Stimulated activated CD4-positive, alpha-beta T cell treated with anti-CD3 and anti-CD28 coated beads, TNF-alpha, amount 100 ng/mL, for 4 hours (primary cell): Measurements from ENCODE around the gene NOS1AP.
A peak's percentile ranks its signal among the peaks of the same experiment; 100 is the strongest.
"Not testable (repeated sequence)": the region's sequence is repeated elsewhere in the genome, so short reads cannot be mapped to it uniquely, and the experiment has no call there.

Source experiments
- DNase-seq, 3 experiments: peaks; one replicate each; pipeline ENCODE4 v3.0.0-alpha.2; 2020; ENCODE audit warnings: low read depth in 3 of 3

NOS1AP gene

DNA sequence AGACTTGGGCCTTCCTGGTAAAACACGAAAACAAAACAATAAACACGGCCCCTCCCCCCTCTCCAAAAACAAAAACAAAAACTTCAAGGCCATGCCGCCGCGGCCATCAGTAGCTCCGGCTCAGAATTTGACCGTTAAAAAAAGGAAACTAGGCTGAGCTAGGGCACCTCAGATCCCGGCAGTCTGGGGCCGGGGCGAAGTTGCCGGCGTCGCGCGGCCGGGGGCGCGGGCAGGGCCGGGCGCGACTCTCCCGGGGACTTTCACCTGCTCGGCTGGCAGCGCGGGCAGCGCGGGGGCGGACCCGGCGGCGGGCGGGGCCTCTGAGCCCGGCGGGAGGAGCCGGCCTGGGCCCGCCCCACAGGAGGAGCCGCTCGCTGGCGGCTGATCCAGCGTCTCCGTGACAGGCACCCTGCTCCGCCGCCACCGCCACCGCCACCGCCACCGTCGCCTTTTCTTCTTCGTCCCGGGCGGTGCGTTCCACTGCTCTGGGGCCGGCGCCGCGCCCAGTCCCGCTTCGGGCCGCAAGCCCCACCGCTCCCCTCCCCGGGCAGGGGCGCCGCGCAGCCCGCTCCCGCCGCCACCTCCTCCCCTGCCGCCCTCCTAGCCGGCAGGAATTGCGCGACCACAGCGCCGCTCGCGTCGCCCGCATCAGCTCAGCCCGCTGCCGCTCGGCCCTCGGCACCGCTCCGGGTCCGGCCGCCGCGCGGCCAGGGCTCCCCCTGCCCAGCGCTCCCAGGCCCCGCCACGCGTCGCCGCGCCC, at the start of gene NOS1AP:
Gene NOS1AP (plus strand): TSS at position 358 of the 760 bp plus-strand sequence. CDS start 487 bp downstream, outside the sequence.
- DNase-seq: peak; percentile 61 to 67 (median 66)

DNA sequence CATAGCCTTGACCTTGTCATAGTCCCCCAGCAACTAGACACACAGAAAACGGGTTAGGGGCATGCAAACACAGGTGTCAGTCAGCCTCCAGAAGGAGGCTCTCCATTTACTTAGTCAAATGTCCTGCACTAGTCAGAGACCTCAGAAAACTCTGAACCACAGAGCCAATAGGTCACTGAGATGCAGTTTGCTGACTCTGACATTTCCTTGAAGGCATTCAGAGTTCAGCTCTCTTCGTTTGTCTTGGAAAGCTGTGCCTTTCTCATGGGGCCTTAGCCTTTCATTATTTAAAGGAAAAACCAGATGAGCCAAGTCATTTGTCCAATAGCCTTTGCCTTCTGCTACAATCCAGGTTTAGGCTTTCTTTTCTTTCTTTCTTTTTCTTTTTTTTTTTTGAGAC, 49.3 kb upstream of the NOS1AP start:
- DNase-seq: no peak

DNA sequence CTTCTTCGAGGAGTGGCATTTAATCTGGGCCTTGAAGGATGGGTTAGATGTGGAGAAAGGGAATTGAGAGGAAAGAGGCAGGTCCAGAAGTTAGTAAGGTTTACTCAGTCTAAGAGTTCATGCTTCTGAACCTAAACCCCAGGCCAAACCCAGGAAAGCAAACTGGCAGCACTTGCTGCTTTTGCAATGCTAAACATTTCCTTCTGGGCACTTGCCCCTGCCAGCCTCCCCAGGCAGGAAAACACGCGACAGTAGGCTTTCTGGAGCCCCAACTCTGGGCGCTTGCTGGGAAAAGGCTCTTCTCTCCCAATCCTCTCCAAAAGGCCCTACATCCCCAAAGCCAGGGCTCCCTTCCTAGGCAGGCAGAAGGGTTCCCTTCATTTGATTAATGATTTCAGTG, 48.4 kb upstream of the NOS1AP start:
- DNase-seq: no peak

DNA sequence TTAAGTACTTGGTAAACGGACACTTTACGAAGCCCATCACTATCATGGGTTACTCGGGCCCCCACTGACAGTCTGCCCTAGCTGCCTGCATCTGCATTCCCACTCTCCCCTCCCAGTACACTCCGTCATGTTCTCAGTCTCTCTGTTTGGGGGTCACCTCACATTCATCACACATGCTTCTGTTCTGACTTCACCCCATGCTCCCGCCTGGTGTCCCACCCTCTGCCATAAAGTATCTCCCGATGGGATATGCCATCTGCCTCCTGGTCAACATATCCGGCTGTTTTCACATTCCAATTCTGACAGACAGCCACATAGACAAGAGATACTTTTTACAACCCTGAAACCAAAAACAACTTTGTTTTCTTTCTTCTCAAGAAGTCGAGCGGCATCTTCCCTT, 46.9 kb upstream of the NOS1AP start:
- DNase-seq: no peak

DNA sequence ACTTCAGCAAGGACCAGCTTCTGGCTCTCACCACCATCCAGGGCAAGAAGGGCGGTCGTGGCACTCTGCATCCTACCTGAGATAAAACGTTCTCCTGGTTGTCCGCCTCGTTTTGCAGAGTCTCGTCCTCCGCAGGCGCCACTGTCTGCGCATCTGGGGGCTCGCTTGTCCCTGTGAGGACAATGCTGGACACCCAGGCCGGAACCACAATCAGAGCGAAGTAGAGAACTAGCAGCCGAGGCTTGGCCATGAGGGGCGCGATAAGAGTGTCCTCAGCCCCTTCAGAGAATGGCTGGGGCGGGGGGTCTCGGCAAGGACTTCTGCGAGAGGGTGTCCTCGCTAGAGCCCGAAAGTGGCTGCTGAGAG, 46.3 kb upstream of the NOS1AP start:
- no peak for DNase-seq

DNA sequence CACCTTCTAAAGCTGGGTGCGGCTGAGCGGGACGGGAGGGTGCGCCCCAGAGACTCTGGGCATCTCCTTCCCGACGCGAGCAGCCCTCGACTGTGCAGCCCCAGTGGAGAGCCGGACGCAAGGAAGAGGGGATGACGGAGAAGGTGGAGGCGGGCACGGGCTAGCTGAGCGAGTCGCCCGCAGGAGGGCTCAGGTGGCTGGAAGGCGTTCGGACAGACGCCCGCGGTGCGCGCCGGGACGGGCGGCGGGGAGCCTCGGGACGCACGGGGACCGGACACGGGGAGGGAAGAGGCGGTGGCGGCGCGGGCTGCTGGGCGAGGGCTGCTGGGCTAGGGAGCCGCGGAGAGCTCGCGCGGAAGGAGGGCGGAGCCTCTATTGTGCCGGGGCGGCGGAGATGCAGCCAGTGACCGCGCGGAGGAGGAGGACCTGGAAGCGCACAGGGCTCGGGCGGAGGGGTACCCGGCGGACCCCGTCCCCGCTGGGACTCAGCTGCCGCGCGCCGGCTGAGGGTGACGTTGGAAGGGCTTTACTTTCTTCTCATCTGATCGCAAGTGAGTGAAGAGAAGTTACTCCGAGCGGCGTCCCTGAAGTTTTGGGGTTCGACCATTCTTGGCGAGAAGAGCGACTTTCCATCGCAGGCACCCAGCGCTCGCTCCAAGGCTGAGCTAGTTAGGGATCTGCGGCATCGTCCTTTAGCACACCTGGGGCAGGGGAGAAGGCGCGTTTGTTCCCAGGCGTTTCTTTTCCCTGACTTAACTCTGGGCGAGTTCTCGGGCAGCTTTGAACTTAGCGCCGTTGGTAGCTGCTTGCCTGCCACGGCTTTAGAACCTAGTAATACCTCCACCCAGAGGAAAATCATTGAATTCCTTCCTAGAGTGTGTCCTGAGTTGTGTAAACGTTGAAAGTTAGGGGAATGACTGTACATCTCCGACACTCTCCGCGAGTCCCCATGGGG, 45.7 kb upstream of the NOS1AP start, which contains the start of gene OLFML2B:
Gene OLFML2B (minus strand): TSS at position 323 of the 955 bp plus-strand sequence. CDS start 439 bp downstream, outside the sequence.
- DNase-seq: peak; percentile 5 to 23 (median 10)

DNA sequence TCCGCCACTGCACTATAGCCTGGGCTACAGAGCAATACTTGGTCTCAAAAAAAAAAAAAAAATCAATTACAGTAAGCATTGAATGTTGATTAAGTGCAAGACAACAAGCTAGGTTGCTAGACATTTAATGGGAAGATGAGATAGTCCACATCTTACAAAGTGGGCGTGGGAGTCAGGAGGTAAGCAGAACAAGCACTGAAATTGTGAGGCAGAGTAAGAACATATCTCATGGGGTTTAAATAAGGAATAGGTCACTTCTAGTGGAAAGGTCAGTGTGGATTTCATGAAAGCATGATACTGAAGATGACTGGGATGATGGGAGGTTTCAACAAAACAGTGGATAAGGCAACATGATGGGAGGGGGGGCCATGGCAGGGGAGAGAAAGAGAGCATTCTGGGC, 44.0 kb upstream of the NOS1AP start:
- DNase-seq: no peak

DNA sequence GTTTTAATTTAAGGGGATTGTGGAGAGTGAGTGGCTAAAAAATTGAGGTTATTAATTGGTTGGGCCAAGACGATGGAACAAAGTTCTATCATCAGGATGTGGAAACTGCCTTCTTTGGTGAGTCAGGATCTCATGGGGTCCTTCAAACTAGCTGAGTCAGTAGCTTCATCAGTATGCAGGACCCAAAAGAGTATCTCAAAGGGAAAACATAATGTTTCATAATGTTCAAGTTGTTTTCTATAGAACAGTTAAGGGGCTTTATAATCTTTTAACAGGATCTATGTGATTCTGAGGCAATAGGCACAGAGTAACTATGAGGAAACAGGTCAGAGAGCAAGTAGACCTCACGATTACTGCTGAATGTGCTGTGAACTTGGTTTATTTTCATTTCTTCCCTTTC, 42.6 kb upstream of the NOS1AP start:
- DNase-seq: no peak

DNA sequence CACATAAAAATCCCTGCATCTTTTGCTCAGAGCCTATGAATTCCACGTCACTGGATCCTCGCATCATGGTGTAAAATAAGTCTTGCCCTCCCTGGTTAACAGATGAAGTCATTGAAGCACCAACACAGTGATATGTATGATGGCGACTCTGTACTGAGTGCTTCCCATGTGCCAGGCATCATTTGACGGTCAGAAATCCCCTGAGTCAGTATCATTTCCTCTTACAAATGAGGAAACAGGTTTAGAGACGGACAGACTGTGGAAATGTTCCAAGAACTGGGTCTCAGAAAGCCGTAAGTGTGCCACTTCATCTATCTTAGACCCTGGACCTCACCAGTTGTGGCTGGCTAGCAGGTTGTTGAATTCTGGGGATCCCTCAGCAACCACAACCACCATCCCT, 40.8 kb upstream of the NOS1AP start:
- no peak for DNase-seq

DNA sequence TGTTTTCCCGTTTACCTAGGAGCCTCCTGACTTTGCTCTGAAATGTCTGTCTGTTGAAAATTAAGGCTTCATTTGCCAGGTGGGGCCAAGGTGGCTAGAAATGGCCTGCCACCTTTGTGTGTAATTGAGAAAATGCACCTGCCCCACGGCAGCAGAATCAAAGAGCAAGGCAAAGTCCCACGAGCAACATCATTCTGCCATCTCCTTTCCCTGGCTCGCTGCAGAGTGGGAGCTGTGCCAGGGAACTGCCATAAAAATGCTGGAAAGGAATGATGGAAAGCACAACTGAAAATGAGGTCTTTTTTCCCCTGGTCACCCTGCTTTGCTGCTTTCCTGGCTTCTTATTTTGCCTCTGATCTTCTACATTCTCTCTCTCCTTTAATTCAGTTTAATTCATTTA, 40.3 kb upstream of the NOS1AP start:
- no peak for DNase-seq

DNA sequence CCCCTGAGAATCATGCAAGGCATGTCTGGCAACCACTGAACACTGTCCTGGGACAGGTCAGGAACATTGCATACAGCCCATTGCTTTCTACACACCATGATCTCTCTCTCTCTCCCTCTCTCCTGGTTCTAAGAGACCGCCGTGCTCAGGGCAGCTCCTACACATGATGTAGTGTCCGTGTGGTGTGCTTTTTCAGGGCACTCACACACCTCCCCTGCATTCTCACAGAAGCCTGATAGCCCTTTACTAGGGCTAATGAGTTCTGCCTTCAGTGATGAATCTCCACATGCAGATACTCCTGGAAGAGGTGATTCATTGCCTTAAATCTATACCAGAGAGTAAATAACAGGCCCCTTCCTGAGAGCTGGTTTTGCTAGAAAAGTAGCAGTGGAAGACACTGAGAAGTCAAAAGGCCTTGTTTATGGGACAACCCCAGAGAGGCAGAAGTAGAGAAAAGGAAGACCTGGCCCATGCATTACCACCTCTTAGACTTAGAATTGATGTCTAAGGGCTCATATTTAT, 38.7 kb upstream of the NOS1AP start:
- DNase-seq: no peak

DNA sequence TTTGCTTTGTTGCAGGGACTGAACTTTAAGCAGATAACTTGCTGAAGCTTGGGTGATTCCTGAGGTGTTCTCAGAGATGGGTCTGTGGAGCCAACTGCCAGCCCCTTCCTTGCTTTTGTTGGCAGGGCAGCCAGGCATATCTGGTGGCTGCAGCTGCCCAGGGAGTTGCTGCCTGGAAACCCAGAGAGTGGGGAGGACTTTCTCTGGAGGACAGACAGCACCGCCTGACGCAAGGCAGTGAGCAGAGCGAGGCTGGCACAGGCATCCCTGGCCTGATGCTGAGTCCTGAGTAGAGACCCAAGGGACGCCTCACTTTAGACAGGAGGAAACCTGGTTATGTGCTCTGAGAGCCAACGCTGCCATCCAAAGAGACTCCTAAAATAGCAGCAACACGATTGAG, 36.1 kb upstream of the NOS1AP start:
- DNase-seq: no peak

DNA sequence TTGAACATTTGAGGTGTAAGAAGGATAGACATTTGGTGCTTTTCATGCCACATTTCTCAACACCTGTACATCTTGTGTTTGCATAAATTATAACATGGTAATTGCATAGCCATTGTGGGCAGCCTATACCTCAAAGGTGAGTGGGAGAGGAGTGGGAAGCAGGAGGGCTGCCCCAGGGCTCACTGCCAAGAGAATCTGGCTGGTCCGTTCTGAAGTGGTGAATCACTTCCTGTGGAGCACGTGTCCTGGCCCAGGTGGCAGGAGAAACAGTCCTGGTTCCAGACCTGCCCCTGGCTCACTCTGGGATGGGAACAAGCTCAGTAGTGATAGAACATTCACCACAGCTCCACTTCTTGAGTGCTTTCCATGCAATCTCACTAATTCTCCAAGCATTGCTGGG, 34.2 kb upstream of the NOS1AP start:
- DNase-seq: no peak

DNA sequence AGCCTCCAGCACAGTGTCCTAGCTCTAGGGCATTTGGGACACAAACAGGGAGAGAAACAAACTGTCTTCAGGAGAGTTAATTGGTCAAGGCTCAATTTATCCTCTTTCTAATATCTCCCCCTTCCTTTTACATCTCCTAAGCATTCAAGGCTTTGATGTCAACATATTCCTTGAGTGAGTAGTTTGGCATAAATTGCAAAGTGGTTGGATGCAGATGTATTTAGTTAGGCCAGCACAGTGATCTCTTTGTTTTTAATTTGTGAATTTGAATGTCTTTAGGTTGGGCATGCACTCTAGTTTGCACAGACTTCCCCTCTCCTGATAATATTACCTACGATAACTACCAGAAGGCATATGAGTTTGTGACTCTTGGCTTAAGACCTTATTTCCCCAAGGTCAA, 33.3 kb upstream of the NOS1AP start:
- DNase-seq: no peak

DNA sequence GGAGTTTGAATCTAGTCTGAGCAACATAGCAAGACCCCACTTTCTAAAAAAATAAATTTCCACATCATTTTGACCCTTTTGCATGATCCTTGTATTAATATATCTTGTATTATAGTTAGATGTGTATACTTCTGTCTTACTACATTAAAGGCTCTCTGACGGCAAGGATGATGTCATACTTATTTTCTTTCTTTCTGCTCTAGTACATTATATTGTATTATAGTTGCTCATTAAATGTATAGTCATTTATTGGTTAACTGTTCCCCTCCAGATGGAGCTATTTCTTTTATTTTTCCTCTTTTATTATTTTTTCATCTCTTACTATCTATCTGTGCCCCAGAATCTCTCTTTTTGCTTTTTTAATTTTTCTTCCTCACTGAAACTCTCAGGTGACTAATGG, 30.9 kb upstream of the NOS1AP start:
- DNase-seq: no peak

DNA sequence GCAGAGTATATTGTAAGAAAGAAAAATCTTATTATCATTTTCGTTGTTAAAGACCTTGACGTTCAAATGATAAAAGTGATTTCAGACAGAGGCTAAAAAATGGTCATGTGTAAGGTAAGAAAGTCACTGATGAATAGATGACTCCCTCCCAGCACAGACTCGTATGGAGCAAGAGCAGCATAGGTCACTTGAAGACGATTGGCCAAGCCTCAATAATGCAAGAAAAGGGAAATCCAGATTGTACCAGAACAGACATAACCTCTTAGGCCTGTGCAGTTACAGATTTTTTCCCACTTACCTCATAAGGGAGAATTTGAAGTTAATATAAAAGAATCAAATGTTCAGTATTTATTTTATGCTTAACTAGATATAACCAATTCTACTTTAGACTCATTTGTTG, 29.5 kb upstream of the NOS1AP start:
- no peak for DNase-seq

DNA sequence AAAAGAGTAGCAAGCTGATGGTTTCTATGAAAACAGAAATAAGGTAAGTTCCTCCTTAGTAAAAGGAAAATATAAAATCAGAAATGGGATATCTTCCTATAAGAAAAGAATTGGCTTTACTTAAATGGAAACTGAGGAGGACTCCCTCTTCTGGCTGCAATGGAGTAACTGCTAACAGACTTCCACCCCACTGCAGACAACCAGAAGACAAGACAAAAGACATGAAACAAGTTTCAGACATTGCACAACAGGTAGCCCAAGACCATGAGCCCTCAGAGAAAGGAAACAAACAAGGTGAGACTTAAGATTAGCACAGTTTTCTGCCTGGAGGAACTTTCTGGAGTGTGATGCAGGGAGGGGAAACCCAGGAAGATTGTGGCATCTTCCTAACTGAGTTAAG, 28.8 kb upstream of the NOS1AP start:
- no peak for DNase-seq

DNA sequence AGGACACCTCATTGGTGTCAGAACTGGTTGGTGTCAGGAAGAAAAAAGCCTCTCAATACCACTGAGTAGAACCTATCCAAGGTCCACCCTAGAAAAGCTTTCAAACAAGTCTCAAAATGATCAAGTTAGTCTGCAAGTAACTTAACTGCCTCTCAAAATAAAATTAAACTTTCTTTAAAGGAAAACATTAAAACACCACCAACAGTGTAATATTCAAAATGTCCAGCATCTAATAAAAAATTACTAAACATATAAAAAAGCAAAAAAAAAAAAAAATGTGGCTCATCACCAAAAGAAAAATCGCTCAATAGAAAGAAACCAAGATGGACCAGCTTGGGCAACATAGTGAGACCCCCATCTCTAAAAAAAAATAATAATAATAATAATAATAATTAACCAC, 27.1 kb upstream of the NOS1AP start:
- DNase-seq: no peak

DNA sequence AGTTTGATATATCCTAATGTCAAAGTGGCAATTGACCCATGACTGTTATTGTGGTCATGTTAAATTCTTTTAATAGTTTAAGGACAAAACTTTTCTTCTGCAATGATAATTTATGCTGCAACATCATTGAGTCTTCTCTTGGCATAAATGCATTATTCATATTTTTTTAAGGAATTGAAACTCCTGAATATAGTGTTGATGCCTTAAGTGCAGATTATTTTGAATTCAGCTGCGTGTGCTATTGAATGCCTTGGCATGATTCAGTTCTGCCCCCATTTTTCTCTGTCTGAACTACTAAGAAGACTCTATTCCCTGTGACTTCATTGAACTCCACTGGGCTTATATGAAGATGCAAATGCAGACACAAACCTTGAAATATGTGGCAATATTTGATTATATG, 22.6 kb upstream of the NOS1AP start:
- DNase-seq: no peak

DNA sequence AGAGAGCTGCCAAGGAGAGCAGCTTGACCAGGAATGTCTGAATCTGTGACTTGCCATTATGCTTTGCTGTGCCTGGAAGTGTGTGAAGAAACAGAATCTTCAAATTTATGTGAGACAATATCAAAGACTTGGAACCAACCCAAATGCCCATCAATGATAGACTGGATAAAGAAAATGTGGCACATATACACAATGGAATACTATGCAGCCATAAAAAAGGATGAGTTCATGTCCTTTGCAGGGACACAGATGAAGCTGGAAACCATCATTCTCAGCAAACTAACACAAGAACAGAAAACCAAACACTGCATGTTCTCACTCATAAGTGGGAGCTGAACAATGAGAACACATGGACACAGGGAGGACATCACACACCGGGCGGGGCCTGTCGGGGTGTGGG, 15.5 kb upstream of the NOS1AP start:
- not testable (repeated sequence) for DNase-seq

DNA sequence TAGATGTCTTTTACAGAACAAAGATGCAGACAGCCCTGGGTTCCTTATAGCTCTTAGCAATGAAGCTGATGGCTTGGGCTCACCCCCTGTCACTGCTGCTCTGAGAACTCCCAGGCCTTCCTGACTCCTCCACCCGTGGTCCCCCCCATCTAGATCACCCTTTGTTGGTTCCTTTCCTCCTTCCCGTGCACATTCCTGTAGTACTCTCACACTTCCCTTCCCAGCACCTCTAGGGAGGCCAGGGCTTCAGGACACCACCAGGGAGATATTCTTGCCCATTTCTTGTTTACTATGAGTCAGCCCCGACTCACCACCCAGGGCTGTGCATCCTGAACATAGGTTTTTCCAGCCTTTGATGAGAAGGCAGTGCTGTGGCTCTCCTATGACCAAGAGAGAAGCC, 14.4 kb upstream of the NOS1AP start:
- no peak for DNase-seq

DNA sequence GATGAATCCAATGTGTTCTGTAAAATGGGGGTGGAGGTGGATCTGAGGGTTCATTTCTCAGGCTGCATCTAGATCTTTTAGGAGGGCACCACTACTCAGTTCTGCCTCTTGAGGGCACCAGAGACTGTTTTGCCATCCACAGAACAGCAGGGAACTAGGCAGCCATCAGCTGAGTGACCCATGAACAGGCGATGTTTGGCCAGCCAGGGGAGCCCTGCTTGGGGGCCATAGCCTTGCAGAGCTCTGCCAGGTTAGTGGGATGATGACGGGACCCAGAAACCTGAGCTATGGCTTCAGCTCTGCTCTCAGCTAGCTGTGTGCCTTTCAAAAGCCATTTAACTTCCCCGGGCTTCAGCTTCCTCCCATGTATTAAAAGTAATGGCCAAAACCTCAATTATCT, 13.4 kb upstream of the NOS1AP start:
- peak in 1 of 3 experiments; percentile 26 for DNase-seq

DNA sequence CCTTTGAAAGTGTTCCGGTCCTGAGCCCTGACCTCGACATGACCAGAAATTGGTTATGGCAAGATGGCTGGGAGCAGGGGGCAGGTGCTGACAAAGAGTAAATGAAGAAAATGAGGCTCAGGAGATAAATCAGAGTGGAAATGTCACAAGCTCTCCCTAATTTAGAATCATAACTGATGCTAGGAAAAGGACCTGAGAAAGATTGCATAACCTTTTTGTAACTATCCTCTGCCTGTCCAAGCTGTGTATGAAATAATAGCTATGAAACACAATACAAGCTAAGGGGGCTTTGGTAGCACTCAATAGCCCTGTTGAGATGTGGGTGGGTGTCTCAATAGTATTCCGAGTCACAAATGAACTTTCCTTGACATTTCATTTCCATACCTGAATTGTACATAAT, 12.9 kb upstream of the NOS1AP start:
- no peak for DNase-seq
